NCI-H2029 (cell line): ENCODE data around the gene TALDO1.
A peak's percentile ranks its signal among the peaks of the same experiment; 100 is the strongest.
"Not testable (repeated sequence)": the region's sequence is repeated elsewhere in the genome, so short reads cannot be mapped to it uniquely, and the experiment has no call there.

Source experiments
- DNase-seq: peaks from one replicate; lab custom pipeline; 2025; lab: John Stamatoyannopoulos, UW

Gene TALDO1

DNA sequence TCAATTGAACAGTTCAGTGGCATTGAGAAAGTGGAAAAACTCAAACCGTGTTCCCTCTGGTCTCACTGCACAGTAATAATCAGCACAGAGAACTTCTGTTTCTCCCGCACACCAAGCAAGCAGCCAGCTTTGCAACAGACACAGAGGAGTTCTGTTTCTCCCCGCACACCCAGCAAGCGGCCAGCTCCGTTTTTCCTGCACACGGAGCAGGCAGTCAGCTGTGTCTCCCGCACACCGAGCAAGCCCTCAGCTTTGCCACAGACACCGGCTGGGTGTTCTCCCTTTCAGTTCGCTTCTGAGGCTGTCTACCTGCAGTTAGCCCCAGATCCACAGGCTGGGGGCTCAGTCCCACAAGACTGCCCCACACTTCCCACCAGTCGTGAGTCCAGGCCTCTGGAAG is 9.9 kb upstream of the TALDO1 start:
- no peak for DNase-seq

DNA sequence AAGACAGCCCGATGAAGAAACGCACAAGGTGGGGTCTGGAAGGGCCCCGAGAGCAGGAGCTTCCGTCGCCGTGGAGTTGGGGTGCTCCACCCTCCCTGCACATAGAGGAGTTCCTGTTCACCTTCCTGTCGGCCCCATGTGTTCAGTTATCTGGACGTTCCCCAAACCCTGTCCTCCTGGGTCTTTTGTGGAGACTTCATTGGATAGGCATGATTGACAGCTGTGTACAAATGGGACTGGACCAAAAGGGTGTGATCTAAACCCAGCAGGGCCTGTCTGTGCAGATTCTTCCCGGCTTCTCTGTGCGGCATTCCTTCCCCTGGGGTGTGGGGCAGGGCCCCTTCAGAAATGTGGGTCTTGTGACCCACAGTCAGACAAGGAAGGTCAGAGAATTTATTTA is 9.4 kb upstream of the TALDO1 start:
- DNase-seq: not testable (repeated sequence)

DNA sequence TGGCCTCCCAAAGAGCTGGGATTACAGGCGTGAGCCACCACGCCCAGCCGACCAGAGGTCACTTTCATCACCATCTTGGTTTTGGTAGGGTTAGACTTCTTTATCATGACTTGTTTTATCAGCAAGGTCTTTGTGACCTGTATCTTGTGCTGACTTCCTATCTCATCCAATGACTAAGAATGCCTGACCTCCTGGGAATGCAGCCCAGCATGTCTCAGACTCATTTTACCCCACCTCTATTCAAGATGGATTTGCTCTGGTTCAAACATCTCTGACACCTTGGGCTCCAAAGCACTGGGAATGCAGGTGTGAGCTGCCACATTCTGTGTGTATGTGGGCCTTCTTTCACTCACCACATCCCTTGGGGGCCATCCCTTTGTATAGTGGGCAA is 5.1 kb upstream of the TALDO1 start:
- no peak for DNase-seq

DNA sequence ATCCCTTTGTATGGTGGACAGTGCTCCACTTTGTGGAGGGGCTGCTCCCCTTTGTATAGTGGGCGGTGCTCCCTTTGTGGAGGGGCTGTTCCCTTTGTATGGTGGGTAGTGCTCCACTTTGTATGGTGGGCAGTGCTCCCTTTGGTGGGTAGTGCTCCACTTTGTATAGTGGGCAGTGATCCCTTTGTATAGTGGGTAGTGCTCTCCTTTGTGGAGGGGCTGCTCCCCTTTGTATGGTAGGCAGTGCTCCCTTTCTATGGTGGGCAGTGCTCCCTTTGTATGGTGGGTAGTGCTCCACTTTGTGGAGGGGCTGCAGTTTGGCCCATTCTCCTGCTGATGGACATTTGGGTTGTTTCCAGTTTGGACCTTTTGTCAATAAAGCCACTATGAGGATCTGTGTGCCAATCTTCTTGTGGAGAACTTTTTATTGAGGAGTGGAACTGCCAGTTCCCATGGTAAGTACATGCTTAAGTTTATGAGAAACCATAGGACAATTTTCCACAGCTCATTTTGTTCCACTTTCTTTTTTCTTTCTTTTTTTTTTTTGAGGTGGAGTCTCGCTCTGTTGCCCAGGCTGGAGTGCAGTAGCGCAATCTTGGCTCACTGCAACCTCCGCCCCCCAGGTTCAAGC is 4.6 kb upstream of the TALDO1 start:
- no peak for DNase-seq

DNA sequence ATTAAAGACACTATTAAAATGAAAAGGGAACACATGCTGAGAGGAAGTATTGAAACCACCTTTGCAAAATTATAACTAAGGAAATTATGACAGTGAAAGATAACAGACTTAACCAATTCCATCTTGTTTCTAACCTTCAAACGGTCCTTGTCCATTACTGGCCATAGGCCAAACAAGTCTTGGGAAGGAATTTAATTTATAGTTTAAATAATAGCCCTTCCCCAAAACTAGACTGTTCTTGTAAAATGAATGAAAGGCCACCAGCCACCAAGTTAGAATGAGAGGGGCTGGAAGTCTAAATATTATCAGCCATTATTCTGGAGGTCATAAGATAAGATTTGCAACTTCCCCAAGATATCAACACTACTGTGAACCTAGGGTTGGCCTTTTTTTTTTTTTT is 1.8 kb upstream of the TALDO1 start:
- DNase-seq: no peak

DNA sequence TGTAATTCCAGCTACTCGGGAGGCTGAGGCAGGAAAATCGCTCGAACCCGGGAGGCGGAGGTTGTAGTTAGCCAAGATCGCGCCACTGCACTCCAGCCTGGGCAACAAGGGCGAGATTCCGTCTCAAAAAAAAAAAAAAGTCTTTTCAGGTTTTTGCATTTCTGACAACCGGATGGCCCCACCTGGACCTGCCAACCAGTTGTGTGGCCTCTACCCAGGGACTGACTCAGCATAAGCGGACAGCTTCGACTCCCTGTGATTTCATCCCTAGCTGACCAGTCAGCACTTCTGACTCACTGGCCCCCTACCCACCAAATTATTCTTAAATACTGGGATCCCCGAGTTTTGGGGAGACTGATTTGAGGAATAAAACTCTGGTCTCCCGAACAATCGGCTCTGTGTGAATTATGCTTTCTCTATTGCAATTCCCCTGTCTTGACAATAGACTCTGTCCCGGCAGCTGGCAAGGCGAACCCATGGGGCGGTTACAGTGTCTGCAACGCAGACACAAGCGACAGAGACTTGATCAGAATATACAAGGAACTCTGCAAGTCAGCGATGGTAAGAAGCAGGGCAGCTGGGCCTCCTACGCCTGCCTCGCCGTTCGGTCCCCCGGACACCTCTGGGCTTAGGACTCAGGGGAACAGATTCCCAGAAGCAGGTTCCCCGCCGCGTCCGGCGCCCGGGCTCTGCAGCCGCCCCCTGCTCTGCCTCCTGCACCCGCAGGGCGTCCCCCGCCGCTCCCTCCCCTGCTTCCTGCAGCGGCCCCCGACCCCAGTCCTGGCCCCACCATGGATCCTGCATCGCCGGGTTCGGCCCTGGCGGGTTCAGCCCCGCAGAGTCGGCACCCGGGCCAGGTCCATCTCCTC is 741 bp upstream of the TALDO1 start:
- no peak for DNase-seq

DNA sequence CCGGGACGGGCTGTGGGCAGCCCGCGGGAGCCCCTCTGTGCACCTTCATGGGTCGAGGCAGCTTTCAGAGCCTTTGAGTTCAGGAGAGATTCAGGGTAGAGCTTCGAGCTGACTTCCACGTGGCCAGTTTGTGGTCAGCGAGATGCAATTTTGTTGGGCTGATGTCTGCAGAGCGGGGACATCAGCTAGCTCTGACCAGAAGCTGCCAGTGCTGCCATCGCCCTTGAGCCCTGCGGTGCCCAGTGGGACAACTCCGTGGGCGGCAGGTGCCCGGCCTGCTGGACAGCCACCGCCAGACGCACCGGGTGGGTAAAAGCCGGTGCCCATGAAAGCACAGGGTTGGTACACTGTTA is 719 bp downstream of the TALDO1 start:
- DNase-seq: no peak

DNA sequence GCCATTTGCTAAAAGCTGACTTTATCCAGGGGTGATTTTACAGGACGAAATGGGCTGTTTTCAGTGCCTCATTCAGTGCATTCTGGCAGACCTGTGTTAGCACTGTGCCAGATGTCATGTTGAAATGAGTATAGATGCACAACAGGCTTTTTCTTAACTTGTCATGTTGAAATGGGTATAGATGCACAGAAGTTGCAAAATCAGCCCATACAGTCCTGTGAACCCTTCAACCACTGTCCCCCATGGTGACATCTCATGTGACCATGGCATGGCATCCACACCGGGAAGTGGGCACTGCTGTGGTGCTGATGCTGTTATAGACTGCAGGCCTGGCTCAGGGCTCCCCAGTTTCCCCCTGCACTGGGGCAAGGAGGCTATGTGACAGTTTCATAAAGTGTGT is 2.5 kb downstream of the TALDO1 start:
- DNase-seq: no peak

DNA sequence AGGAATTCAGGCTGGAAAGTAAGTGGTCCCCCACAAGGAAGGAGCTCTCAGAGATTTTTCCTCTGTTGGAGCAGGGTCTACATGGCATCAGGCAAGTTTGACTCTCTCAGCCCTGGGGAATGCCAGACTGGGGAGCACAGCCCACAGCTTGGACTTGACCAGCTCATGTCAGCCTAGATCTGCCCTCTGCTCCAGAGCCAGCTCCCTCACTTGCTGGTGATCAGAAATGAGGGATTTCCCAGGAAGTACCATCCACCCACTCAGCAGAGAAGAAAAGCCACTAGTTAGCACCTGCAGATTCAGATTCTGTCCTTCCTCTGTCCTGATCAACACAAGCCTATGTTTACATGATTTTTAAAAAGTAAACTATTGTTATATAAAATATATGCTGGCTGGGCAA is 13.0 kb downstream of the TALDO1 start:
- no peak for DNase-seq

DNA sequence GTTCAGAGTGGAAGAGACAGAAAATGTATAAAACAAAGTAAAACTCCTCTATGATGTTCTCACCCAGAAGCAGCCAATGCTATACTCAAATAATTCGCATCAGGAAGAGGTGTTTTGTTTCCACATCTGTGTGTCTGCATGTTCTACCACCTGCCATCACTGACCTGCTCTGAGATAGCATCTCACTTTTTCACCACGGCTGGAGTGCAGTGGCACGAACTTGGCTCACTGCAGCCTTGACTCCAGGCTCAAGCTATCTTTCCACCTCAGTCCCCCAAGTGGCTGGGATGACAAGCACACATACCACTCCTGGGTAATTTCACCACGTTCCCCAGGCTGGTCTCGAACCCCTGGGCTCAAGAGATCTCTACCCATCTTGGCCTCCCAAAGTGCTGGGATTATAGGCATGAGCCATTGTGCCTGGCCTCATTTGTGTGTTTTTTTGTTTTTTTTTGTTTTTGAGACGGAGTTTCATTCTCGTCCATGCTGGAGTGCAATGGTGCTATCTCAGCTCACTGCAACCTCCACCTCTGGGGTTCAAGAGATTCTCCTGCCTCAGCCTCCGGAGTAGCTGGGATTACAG is 14.4 kb downstream of the TALDO1 start:
- no peak for DNase-seq

DNA sequence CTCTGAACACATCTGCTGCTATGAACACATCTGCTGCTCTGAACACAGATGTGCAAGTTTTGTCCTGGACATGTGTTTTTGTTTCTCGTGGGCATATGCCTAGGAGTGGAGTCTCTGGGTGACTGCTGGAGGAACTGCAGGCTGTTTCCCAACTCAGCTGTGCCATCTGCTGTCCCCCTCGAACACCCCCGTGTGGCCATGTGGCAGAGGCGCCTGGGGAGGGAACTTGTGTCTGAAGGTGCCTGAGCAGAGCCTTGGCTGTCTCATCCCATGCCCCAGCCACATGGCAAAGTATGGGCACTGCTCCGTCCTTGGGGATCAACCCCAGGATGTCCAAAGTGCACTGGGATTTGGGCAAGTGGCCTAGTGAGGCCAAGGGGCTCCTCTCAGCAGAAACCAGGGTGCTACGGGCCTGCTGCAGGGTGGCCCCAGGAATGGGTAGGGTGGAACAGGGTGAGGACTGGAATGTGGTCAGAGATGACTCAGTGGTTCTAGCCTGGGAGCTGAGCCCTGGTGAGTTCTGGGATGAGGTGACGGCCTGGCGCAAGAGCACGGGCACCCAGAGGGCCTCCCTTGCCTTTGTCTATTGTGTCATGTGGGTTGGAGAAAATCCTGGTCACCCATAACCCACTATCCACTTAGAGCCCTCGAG is 15.3 kb downstream of the TALDO1 start:
- DNase-seq: no peak

DNA sequence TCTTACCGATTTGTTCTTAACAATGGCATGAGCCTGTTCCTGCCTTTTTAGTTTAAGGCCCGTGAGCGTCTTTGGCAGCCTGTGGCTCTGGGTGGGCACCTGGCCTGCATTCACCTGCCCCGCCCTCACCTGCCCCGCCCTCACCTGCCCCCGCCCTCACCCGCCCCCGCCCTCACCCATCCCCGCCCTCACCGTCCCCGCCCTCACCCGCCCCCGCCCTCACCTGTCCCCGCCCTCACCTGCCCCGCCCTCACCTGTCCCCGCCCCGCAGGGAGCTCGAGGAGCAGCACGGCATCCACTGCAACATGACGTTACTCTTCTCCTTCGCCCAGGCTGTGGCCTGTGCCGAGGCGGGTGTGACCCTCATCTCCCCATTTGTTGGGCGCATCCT is 15.8 kb downstream of the TALDO1 start:
- peak; percentile 82 for DNase-seq

DNA sequence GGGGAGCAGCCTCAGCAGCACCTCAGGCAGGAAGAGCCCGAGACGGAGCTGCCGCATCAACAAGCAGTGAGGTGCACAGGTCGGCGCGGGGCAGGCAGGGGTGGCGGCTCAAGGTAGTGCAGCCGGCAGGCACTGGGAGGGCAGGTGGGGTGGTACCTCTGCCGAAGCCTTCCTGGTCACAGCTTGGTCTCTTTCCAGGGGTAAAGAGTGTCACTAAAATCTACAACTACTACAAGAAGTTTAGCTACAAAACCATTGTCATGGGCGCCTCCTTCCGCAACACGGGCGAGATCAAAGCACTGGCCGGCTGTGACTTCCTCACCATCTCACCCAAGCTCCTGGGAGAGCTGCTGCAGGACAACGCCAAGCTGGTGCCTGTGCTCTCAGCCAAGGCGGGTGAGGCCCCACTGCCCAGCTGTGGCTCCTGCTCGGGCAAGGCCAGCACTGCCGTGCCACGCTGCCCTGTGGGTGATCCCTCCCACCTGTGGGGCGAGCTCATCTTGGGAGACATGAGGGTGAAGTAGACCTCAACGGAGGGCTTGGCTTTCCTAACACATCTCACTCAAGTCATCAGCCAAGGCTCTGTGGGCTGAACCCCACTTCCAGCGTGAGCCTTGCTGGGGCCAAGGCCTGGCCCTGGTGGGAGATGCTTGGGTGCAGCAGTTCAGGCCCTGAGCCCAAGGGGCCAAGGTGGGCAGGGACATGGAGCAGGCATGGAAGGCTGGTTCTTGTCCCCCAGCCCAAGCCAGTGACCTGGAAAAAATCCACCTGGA is 16.5 kb downstream of the TALDO1 start:
- DNase-seq: no peak

DNA sequence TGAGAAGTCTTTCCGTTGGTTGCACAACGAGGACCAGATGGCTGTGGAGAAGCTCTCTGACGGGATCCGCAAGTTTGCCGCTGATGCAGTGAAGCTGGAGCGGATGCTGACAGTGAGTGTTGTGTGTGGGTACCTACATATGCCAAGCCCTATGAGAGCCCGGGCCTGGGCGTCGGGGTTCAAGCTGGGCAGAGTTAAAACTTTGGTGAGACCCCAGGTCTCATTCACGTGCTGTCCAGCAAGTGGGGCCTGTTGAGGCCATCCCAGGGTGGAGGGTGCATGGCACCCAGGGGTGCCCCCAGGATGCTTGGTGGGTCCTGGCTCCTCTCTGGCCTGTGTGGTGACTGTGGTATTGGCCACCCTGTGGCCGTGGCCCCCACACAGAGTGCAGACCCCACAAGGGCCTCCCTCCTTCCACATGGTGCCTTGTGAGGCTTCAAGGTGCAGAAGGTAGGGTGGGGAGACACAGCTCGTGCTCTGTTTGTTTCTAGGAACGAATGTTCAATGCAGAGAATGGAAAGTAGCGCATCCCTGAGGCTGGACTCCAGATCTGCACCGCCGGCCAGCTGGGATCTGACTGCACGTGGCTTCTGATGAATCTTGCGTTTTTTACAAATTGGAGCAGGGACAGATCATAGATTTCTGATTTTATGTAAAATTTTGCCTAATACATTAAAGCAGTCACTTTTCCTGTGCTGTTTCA is 17.2 kb downstream of the TALDO1 start:
- DNase-seq: no peak

DNA sequence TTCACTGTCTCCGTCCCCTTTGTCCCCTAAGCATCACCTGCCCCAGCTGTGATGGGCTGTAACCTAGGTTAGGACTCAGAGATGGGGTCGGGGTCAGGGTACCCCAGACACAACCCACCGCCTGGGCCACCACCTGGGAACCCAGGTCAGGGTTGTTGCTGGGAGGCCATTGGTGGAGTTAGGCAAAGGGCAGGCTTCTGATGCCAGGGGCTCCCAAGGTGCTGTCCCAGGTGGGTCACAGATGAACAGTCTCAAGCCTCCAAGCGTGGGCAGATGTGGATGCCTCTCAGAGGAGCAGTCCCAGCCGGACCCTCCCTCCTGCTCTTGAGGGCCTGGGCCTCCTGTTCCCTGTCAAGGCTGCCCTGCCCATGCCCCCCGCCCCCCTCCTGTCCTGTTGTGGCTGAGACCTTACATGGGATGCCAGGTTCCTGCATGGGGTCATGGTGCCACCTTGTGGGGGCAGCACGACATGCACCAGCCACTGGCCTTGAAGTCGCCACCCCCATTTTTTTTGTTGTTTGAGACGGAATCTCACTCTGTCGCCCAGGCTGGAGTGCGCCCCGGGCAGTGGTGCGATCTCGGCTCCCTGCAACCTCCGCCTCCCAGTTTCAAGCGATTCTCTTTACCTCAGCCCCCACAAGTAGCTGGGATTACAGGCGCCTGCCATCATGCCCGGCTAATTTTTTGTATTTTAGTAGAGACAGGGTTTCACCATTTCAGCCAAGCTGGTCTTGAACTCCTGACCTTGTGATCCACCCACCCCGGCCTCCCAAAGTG is 17.9 kb downstream of the TALDO1 start:
- DNase-seq: no peak

DNA sequence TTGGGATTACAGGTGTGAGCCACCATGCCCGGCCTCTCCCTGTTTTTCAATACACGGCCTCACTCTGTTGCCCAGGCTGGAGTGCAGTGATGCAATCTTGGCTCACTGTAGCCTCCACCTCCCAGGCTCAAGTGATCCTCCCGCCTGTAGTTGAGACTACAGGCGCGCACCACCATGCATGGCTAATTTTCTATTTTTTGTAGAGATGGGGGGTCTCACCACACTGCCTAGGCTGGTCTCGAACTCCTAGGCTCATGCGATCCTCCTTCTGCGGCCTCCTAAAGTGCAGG is 18.5 kb downstream of the TALDO1 start:
- no peak for DNase-seq

DNA sequence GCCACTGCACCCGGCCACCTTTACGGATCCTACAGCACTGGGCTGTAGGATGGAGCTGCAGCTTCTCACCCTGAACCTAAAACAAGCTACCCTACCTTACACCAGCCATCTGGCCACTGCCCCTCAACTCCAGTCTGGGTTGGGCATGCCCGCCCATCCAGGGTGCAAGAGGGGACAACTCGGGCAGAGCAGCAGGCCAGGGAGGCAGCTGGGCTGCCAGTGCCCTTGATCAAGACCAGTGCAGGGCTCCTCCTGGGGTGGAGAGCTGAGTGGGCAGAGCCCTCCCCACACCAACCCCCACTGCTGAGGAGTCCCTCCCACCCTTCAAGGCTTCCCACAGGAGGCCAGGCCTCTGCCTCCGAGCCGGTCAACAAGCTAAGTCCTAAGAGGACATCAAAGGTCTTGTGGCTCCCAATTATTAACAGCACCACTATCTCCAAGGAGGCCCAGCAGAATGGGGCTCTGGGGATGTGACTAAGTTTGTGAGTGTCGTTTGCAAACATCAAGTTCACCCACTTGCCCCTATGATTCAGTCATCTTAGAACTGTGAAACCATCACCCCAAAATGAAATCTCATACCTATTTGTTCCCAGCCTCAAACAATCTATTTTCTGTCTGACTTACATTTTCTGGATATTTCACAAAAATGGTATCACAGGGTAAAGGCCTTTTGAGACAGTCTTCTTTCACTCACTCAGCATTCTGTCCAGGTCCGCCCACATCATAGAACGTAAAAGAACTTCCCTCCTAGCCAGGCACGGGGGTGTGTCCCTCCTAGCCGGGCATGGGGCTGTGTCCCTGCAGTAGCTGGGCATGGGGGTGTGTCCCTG is 19.1 kb downstream of the TALDO1 start:
- no peak for DNase-seq

DNA sequence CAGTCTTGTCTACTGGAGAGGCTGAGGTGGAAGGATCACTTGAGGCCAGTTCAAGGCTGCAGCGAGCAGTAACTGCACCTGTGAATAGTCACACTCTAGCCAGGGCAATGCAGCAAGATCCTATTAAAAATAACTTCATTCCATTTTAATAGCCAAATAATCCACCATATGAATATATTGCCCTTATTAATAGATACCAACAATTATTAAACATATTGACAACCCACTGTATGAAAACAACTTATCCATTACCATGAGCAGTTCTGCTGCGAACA is 19.6 kb downstream of the TALDO1 start:
- no peak for DNase-seq

DNA sequence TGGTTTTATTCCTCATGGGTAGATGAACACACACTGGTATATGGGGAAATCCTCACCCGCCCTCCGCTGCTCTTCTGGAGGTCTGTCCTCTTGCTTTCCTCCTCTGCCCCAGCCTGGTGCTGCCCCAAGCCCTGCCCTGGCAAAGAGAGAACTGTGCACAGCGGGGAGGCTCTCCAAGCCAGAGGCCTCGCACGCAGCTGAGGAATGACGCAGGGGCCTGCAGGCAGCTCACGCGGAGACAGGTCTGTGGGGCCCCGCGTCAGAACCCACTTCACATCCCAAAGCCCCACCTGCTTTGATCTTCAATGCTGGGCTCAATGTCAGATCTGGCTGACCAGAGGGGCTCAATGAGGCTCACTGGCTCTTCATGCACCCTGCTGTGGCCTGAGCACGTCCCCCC is 20.0 kb downstream of the TALDO1 start:
- no peak for DNase-seq

DNA sequence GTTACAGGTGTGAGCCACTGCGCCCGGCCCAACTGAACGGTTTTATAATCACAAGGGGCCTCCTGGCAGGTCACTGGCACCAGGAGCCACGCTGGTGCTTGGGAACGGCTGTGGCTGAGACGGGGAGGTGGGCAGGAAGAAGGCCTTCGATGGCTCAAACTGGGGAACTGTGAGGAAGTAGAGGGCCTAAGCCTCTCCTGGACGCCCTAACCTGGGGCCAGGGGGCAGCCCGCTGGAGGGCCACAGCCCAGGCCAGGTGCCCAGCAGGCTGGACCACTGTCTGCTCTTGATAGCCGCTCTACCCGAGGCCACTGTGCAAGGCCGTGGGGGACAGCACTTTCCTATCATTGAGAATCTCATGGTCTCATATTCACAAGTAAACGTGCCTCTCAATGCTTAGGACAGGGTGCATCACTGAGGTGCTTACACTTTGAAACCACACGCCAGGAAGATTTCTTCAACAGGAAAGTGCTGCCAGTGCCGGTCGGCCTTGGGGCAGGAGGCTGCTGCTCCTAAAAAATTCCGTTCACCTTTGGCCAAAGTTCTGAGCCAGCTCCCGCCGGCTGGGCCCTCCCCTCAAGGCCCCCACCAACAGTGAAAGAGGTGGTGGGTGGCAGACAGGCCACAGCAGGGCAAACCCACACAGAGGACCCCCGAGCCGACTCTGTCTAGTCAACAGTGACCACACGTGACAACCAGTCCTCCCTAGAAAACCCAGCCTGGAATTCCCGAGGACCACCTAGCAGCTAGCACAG is 22.8 kb downstream of the TALDO1 start:
- no peak for DNase-seq
